ENCODE measurements around the gene CDH3.

Gene CDH3

DNA sequence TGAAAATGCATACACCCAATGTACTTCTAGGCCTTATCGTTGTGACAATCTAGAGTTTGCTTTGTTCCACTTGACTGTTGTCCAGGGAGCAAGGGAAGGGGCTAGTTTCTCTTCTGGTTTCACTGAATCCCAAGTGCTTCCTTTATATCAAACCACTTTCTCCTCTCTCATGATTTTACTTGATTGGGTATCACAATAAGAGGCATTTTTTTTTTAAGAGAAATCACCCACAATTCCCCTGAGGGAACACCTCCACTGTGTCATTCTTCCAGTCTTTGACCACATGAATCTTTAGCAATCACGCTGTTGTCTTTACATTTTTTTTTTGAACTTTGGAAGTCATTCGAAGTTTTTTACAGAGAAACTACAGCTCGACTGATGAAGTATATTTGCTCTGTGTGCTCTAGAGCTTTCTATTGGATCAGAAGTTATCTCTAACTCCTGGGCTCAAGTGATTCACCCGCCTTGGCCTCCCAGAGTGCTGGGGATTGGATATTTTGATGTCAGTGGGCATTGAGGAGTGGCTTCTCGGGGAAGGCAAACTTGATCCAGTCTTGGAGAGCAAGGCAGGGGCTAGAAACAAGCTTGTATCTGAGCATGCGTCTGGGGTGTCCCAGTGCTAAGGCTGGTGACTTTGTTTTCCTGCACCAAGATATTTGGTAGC, 95.0 kb downstream of the CDH3 start:
- DNase-seq, result no peak

DNA sequence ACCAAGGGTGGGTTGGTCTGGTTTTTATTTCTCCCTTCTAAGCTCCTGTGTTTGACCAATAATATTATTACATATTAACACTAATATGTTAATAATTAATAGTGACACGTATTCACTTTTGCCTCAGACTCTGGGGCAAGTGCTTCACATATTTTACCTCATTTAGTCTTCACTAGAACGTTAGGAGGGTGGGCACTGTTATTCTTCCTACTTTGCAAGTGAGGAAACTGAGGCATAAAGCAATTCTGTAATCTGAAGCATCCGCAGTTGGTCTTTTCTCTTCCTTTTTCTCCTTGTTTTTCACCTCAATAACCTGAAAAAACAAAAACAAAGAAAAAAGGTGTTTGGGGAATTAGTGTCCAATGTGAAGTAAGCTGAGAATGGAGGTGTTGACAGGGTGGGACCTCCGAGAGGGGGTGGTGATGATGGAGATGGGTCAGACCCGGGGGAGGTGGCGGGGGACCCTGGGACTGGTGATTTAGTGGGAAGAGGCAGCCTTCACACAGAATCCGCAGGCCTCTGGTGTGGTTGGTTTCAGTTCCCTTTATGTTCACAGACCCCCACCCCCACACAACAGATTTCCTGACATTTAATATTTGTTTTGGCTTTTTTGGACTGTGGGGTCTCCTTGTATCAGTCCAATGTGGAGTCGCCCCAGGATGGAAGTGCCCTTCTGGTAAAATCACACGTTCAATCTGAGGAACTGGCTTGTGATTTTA, 95.7 kb downstream of the CDH3 start:
- no peak for DNase-seq

GRCh38 chr16:68743664-68744063, 98.6 kb downstream of the CDH3 start:
- DNase-seq, result no peak

GRCh38 chr16:68744744-68745280, 99.7 kb downstream of the CDH3 start:
- no peak for DNase-seq

- no peak for DNase-seq
Observed at GRCh38 chr16:68746951-68747350, 101.8 kb downstream of the CDH3 start.

DNA sequence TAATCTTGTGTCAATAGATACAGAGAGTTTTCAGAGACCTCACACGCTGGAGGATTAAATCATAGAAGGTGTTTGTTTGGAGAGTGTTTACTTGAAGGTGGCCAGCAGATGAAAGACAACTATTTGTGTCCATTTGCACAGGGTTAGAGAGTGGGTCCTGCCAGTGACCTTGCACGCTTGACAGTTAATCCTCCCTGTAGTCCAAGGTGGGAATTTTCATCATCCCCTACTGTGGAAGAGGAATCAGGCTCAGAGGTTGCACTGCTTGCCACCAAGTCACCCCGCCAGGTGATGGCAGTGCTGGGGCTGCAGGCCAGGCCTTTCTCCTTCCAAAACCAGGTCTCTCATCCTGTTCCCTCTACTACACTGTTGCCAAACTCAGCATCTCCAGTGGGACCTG, 104.3 kb downstream of the CDH3 start:
- no peak for DNase-seq

All from GOT3 (cell line).